C4-2B (cell line): Measurements from ENCODE around the gene VPS13D.

Experiments used
- CTCF ChIP-seq: fragments of 450-650 bp; conservative IDR thresholded peaks from 2 replicates; pipeline ENCODE4 v1.5.1; 2017; ENCODE audit warnings: mild to moderate bottlenecking
- ZFX ChIP-seq: fragments of 450-650 bp; IDR thresholded peaks from 2 replicates; pipeline ENCODE4 v1.6.1; 2017

- no peak for TF ChIP-seq CTCF
- TF ChIP-seq ZFX, result no peak
Observed at GRCh38 chr1:12434174-12434573, 204.3 kb downstream of the VPS13D start.
